ENCODE measurements around the gene UQCC3. TPM values are rescaled to one million over a fixed set of nuclear protein-coding genes. Genes with fewer than 3 reads are reported as not detected.
A peak's percentile ranks its signal among the peaks of the same experiment; 100 is the strongest.

Gene UQCC3
- total and polyA plus RNA-seq, 9 of the 15 experiments (the other 6 are each of a cell fraction or from before 2014, with no cell fraction given), result 3.3 to 44.3 (median 8.0) TPM

DNA sequence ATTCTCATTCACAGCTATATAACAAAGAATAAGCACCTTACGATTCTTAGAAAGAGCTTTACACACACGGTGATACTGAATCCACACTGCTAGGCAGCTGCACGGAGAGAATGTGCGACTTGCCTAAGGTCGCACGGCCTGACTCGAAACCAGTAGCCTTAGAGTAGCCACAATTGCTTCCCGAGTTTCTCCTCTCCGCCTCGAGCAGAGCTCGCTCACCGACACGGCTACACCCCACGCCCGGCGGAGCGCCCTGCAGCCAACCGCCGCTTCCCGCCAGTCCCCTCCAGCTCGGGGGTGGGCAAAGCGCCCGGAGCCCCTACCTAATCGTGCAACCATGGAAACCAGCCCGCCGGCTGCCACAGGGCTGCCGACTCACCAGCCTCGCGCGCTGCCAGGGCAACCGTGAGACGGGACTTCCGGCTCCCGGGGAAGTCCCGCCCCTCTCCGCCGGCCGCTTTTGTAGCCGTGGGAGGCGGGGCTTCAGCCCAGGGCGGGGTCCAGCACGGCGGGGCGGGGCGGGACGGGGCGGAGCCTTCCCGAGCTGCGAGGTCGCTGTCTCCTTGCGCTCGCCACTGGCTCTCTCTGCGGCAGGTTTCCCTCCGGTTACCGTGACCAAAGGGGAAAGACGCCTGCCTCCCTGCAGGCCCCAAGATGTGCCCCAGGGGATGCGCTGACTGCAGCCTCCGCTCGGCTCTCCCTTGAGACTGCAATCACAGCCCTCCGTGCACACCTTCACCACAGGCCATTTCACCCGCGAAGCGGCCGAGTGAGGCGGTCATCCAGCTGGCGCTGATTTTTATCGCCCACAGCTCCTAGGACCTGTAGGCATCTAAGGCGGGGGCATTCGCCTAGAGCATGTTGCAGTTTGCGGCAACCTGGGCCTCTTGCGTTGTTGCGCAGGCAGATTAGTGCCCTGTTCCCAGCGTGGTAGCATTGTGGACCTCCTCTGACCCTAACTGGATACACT, 34.7 kb downstream of the UQCC3 start (continued):
- TF ChIP-seq TSHZ1 (CRISPR knock-in tag; IDR thresholded peaks at IDR 0.05) (no peak), SMARCA5 (IDR thresholded peaks at IDR 0.05) (no peak), ZNF224 (CRISPR knock-in tag; IDR thresholded peaks at IDR 0.05) (no peak), MYNN (IDR thresholded peaks at IDR 0.05) (peak; percentile 78), MYNN (CRISPR knock-in tag; IDR thresholded peaks at IDR 0.05) (no peak), ZNF445 (CRISPR knock-in tag; IDR thresholded peaks at IDR 0.05; ENCODE audit: low read depth) (no peak), HLTF (IDR thresholded peaks at IDR 0.05) (no peak), CC2D1A (IDR thresholded peaks at IDR 0.05) (no peak), NONO (IDR thresholded peaks at IDR 0.05; ENCODE audit: low read depth in 2 of 2, low read length in 1 of 2) (no peak), ZSCAN32 (CRISPR knock-in tag; IDR thresholded peaks at IDR 0.05) (0 out of 2 replicates have a peak, but pooled peaks have one; percentile 29), PHTF2 (CRISPR knock-in tag; IDR thresholded peaks at IDR 0.05) (no peak), ELF2 (CRISPR knock-in tag; IDR thresholded peaks at IDR 0.05) (peak; percentile 37; the same call in 1 of the 2 replicates), ZNF584 (CRISPR knock-in tag; IDR thresholded peaks at IDR 0.05; ENCODE audit: low read depth) (no peak), PCBP1 (IDR thresholded peaks at IDR 0.05; ENCODE audit: low read depth, low read length, poor library complexity, severe bottlenecking) (no peak), RBM22 (IDR thresholded peaks at IDR 0.05; ENCODE audit: low read depth, low read length, poor library complexity, severe bottlenecking) (peak; percentile 94), CCNT2 (IDR thresholded peaks at IDR 0.05; ENCODE audit: borderline replicate concordance, extremely low read depth, insufficient read length, low read depth, low read length) (peak; percentile 57), DACH1 (IDR thresholded peaks at IDR 0.05; ENCODE audit: partially characterized antibody) (peak; percentile 57), PHF21A (IDR thresholded peaks at IDR 0.05; ENCODE audit: borderline replicate concordance, low read depth) (no peak), ZNF197 (CRISPR knock-in tag; IDR thresholded peaks at IDR 0.05; ENCODE audit: low read depth) (no peak)
- TF ChIP-seq, protein P1, sequence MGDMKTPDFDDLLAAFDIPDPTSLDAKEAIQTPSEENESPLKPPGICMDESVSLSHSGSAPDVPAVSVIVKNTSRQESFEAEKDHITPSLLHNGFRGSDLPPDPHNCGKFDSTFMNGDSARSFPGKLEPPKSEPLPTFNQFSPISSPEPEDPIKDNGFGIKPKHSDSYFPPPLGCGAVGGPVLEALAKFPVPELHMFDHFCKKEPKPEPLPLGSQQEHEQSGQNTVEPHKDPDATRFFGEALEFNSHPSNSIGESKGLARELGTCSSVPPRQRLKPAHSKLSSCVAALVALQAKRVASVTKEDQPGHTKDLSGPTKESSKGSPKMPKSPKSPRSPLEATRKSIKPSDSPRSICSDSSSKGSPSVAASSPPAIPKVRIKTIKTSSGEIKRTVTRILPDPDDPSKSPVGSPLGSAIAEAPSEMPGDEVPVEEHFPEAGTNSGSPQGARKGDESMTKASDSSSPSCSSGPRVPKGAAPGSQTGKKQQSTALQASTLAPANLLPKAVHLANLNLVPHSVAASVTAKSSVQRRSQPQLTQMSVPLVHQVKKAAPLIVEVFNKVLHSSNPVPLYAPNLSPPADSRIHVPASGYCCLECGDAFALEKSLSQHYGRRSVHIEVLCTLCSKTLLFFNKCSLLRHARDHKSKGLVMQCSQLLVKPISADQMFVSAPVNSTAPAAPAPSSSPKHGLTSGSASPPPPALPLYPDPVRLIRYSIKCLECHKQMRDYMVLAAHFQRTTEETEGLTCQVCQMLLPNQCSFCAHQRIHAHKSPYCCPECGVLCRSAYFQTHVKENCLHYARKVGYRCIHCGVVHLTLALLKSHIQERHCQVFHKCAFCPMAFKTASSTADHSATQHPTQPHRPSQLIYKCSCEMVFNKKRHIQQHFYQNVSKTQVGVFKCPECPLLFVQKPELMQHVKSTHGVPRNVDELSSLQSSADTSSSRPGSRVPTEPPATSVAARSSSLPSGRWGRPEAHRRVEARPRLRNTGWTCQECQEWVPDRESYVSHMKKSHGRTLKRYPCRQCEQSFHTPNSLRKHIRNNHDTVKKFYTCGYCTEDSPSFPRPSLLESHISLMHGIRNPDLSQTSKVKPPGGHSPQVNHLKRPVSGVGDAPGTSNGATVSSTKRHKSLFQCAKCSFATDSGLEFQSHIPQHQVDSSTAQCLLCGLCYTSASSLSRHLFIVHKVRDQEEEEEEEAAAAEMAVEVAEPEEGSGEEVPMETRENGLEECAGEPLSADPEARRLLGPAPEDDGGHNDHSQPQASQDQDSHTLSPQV (IDR thresholded peaks at IDR 0.05), result no peak
